GM12892 (cell line): Measurements from ENCODE around the gene ANKRD60.

ENCODE experiments used
- POLR2A ChIP-seq: IDR thresholded peaks from 2 replicates; pipeline ENCODE4 v1.6.1; 2011; ENCODE audit warnings: low read depth, low read length, control low read depth
- POLR2AphosphoS5 ChIP-seq: IDR thresholded peaks from 2 replicates; pipeline ENCODE4 v1.6.1; 2011; ENCODE audit warnings: low read depth, low read length, control low read depth

GRCh38 chr20:58177799-58178198 lies 50.7 kb downstream of the ANKRD60 start:
- TF ChIP-seq POLR2AphosphoS5 (no peak), POLR2A (no peak)
